ENCODE measurements around the gene KAT6B. TPM values are rescaled to one million over a fixed set of nuclear protein-coding genes. Genes with fewer than 3 reads are reported as not detected.
A peak's percentile ranks its signal among the peaks of the same experiment; 100 is the strongest.

KAT6B gene
- total and polyA plus RNA-seq, 8 donors = 27.6 to 48.1 (median 42.3) TPM

DNA sequence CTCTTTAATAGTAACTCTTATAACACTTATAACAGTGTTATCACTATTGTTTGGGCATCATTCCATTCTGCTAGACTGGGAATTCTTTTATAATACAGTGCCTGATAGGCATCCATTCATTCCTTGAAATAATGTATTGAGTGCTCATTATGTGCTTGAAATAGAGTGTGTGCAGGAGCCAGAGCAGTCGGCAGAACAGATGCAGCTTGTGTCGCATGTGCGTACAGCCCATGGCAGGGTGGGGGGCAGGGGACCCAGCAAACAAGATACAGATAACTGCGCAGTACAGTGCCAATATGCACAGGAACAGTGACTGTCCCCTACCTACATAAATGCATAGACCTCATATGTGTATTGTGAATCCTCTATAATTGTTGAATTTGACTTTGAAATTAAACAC is 99.3 kb downstream of the KAT6B start:
- no peak for ATAC-seq
- H3K27me3 ChIP-seq = no peaks in the 10 kb centered on the region
- H3K4me3 ChIP-seq = no peak overlapping the region
- intact Hi-C loops (cut with DNase I) = no loop called here
- H3K36me3 ChIP-seq = no peaks in the 10 kb centered on the region
- TF ChIP-seq CTCF (IDR thresholded peaks at IDR 0.05) = no peak
- no peak overlapping the region for H3K27ac ChIP-seq
- no peak for DNase-seq
- peaks cover 30 to 41% of the 10 kb centered on the region in 2 donors for H3K4me1 ChIP-seq
- H3K9me3 ChIP-seq = no peaks in the 10 kb centered on the region

DNA sequence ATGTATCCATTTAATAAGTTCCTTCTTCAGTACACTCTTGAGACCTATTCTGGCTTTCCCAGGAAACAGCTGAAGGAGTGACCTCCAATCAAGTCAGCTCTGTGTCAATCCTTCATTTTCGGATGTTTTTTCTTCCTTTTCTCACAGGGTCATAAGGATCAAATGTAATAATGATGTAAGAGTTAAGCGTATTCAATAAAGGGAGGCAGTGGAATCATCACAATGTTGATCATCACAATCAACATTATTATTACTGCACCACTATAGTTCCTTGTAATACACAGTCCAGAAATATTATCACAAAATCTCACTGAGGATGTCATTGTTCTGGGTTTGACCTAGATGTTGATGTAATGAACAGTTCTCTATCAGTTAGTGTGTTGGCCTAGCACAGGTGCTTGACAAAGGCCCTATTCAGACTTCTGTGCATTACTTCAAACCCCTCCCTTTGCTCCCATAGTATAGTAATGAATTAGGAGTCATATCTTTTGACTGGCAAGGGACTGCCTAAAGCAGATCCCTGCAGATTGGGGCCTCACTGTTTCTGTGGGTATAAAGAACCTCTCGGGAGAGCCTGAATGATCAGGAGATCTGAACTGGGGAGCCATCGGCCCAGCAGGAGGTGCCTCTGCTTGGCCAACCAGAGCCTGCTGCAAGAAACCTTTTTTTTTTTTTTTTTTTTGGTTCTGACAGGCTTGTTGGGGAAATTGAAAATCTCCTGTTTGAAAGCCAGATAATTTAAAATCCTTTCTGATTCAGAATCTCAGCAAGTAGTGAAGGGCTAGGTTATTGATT is 100.6 kb downstream of the KAT6B start:
- ATAC-seq (no peak), DNase-seq (no peak)
- TF ChIP-seq CTCF (IDR thresholded peaks at IDR 0.05) = no peak
- H3K9me3 ChIP-seq = no peaks in the 10 kb centered on the region
- no peak overlapping the region for H3K4me3 ChIP-seq
- peaks cover 26 to 43% of the 10 kb centered on the region in 2 donors for H3K4me1 ChIP-seq
- no peaks in the 10 kb centered on the region for H3K36me3 ChIP-seq
- no peaks in the 10 kb centered on the region for H3K27me3 ChIP-seq
- H3K27ac ChIP-seq = peak overlapping the region in 1 of 2 donors; percentile 23
- intact Hi-C loops (cut with DNase I) = no loop called here

DNA sequence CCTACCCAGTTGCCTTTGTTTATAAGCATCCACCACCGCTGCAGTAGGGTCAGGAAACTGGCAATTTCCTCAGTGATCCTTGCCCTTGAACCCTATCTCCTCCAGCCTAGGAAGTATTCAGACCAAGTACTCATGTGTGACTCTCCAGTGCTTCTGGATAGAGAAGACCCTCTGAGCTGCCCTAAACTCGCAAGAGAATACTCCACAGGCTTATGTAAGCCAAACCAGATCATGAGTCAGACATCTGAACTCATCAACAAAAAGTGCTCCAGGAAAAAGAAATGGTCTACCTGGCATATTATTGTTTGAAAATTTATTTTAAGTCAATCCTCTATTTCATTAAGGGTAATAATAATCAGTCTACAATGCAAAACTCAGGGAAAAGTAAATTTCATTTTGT is 101.3 kb downstream of the KAT6B start:
- Histone ChIP-seq H3K9me3 (no peaks in the 10 kb centered on the region), H3K27ac (peak overlapping the region in 1 of 2 donors; percentile 23), H3K4me1 (peaks cover 21 to 39% of the 10 kb centered on the region in 2 donors), H3K27me3 (no peaks in the 10 kb centered on the region), H3K36me3 (no peaks in the 10 kb centered on the region), H3K4me3 (no peak overlapping the region)
- TF ChIP-seq CTCF (IDR thresholded peaks at IDR 0.05) = no peak
- intact Hi-C loops (cut with DNase I) = no loop called here
- ATAC-seq (no peak), DNase-seq (no peak)

DNA sequence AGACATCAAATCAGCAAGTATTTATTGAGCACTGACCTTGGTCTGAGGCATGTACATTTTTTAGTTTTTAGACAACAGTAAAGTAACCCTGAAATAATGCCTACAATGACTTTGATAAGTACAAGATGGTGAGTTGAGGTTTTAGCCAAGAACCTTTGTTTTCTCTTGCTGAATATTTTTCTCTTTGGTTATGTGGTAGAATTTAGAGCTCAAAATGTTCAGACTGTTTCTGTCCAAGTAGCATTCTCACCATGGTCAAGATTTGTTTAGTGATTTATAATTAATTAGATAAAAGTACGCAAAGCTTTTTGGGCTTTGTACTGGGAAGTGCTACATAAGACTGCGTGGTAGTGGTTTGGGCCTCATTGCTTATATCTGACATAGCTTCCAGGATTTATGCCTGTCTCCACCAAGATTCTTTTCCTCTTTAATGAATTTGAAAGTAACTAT is 102.4 kb downstream of the KAT6B start:
- ATAC-seq (no peak), DNase-seq (no peak)
- TF ChIP-seq CTCF (IDR thresholded peaks at IDR 0.05) = no peak
- Histone ChIP-seq H3K9me3 (no peaks in the 10 kb centered on the region), H3K4me3 (no peak overlapping the region), H3K27ac (peak overlapping the region; percentile 14), H3K27me3 (no peaks in the 10 kb centered on the region), H3K4me1 (peaks cover 10 to 37% of the 10 kb centered on the region in 2 donors), H3K36me3 (no peaks in the 10 kb centered on the region)
- intact Hi-C loops (cut with DNase I) = no loop called here

DNA sequence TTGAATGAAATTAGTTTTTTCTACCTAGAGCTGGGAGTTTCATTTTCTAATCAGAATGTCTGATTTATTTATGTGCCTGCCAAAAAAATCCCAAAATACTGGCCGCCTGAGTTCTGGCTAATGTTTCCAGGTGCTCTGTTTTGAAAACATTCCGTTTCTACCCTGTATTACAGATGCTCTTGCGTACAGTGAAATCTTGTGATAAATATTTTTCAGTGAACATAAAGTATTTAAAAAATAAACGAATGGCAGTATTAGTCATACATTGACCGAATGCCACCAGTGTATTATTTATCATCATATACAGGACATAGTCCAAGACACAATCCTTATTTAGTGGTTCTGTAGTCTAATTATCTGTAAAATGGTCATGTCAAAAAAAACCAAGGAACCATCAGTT is 102.8 kb downstream of the KAT6B start:
- Histone ChIP-seq H3K4me3 (no peak overlapping the region), H3K27ac (peak overlapping the region; percentile 14), H3K9me3 (no peaks in the 10 kb centered on the region), H3K4me1 (peaks cover 8 to 37% of the 10 kb centered on the region in 2 donors), H3K36me3 (no peaks in the 10 kb centered on the region), H3K27me3 (no peaks in the 10 kb centered on the region)
- no peak for DNase-seq
- intact Hi-C loops (cut with DNase I) = no loop called here
- ATAC-seq = no peak
- TF ChIP-seq CTCF (IDR thresholded peaks at IDR 0.05) = no peak

All from left lung (tissue), 10 donors.